Endodermal cell (in vitro differentiated cells): ENCODE results near the gene KIF16B. TPM values are rescaled to one million over a fixed set of nuclear protein-coding genes. Genes with fewer than 3 reads are reported as not detected.

Experiments used
- DNase-seq: peaks from one replicate; pipeline ENCODE4 v3.0.0-alpha.2; 2017
- H3K27ac ChIP-seq: 2 replicates; pipeline ENCODE4 v1.5.1; 2013; ENCODE audit warnings: mild to moderate bottlenecking, low read depth, low read length, moderate library complexity
- H3K27me3 ChIP-seq: 2 replicates; pipeline ENCODE4 v1.6.1; 2013; ENCODE audit warnings: mild to moderate bottlenecking, low read length, moderate library complexity; ENCODE audit not compliant: insufficient read depth, control insufficient read depth, poor library complexity, severe bottlenecking
- H3K36me3 ChIP-seq: 2 replicates; pipeline ENCODE4 v1.7.0; 2013; ENCODE audit warnings: mild to moderate bottlenecking, low read length, moderate library complexity; ENCODE audit not compliant: control insufficient read depth, insufficient read depth
- H3K4me1 ChIP-seq: one replicate; pipeline ENCODE4 v1.7.0; 2013; ENCODE audit warnings: low read length; ENCODE audit not compliant: control insufficient read depth, insufficient read depth
- H3K4me3 ChIP-seq: 2 replicates; pipeline ENCODE4 v1.5.1; 2013; ENCODE audit warnings: mild to moderate bottlenecking, low read length, moderate library complexity
- H3K9ac ChIP-seq: 2 replicates; pipeline ENCODE4 v1.6.1; 2013; ENCODE audit warnings: mild to moderate bottlenecking, low read length, moderate library complexity; ENCODE audit not compliant: poor library complexity, severe bottlenecking; ENCODE audit errors: extremely low read depth
- H3K9me3 ChIP-seq: 2 replicates; pipeline ENCODE4 v1.6.1; 2013; ENCODE audit warnings: mild to moderate bottlenecking, low read length, moderate library complexity; ENCODE audit not compliant: control insufficient read depth
- H3K27ac Mint-ChIP-seq: 2 replicates; pipeline ENCODE4 v1.8.0; 2020; ENCODE audit warnings: mixed read lengths
- H3K27me3 Mint-ChIP-seq: 2 replicates; pipeline ENCODE4 v1.8.0; 2021; ENCODE audit warnings: mild to moderate bottlenecking, mixed read lengths; ENCODE audit not compliant: insufficient read depth
- H3K36me3 Mint-ChIP-seq: 2 replicates; pipeline ENCODE4 v1.8.0; 2020; ENCODE audit warnings: low read depth, mixed read lengths
- H3K4me1 Mint-ChIP-seq: 2 replicates; pipeline ENCODE4 v1.8.0; 2020; ENCODE audit warnings: mixed read lengths
- H3K4me3 Mint-ChIP-seq: 2 replicates; pipeline ENCODE4 v1.8.0; 2020; ENCODE audit warnings: mild to moderate bottlenecking, moderate library complexity, mixed read lengths
- H3K9me3 Mint-ChIP-seq: 2 replicates; pipeline ENCODE4 v1.8.0; 2020; ENCODE audit warnings: mild to moderate bottlenecking, mixed read lengths
- CTCF ChIP-seq: fragments of 200-600 bp; sonication (generic); conservative IDR thresholded peaks from 2 replicates; pipeline ENCODE4 v1.5.0; 2021; ENCODE audit warnings: antibody characterized with exemption, mild to moderate bottlenecking
- WGBS, 2 experiments: methylation state at CpG; one replicate each; pipeline versions ENCODE4 v1.1.5 to v1.1.7; 2013; ENCODE audit warnings: missing lambda C conversion rate in 2 of 2, mixed read lengths in 1 of 2; ENCODE audit not compliant: insufficient coverage in 1 of 2, insufficient read length in 1 of 2; 5-methylcytosine and 5-hydroxymethylcytosine counted together
- total RNA-seq, 2 donors: library from RNA; stranded (reverse); fragmentation: NEBNext Ultra II Directional in 1 of 2; extraction: Animal tissue kit (Norgen Biotek cat#: 25700) in 1 of 2; gene quantifications; 2 replicates in 1 of 2; 3 replicates in 1 of 2; pipeline ENCODE4 v1.2.1, GENCODE V29; 2021

The KIF16B gene
- total RNA-seq, 2 donors from 2014 or later: 17.3 to 18.8 TPM

GRCh38 chr20:16381444-16381843, 191.8 kb downstream of the KIF16B start:
- no peaks in the 10 kb centered on the region for H3K4me1 Mint-ChIP-seq
- peaks cover 38% of the 10 kb centered on the region for H3K36me3 Mint-ChIP-seq
- H3K9ac ChIP-seq: no peak overlapping the region
- WGBS, 2 experiments: 92 to 93% methylated on average over 1 of the region's 2 CpGs
- H3K4me3 ChIP-seq: no peak overlapping the region
- H3K9me3 ChIP-seq: no peaks in the 10 kb centered on the region
- H3K4me3 Mint-ChIP-seq: no peak overlapping the region
- H3K27me3 ChIP-seq: no peaks in the 10 kb centered on the region
- no peaks in the 10 kb centered on the region for H3K27me3 Mint-ChIP-seq
- no peak overlapping the region for H3K27ac Mint-ChIP-seq
- no peaks in the 10 kb centered on the region for H3K4me1 ChIP-seq
- peaks cover 8% of the 10 kb centered on the region for H3K36me3 ChIP-seq
- DNase-seq: no peak
- H3K9me3 Mint-ChIP-seq: no peaks in the 10 kb centered on the region
- no peak overlapping the region for H3K27ac ChIP-seq
- TF ChIP-seq CTCF: no peak

- no peak overlapping the region for H3K27ac ChIP-seq
- no peak overlapping the region for H3K27ac Mint-ChIP-seq
- peaks cover 49% of the 10 kb centered on the region for H3K36me3 Mint-ChIP-seq
- peaks cover 8% of the 10 kb centered on the region for H3K36me3 ChIP-seq
- no peaks in the 10 kb centered on the region for H3K9me3 ChIP-seq
- WGBS, 2 experiments: 94 to 100% methylated on average over 4 to 7 of the region's 7 CpGs
- H3K4me3 ChIP-seq: no peak overlapping the region
- no peak overlapping the region for H3K4me3 Mint-ChIP-seq
- no peaks in the 10 kb centered on the region for H3K27me3 Mint-ChIP-seq
- TF ChIP-seq CTCF: no peak
- H3K27me3 ChIP-seq: no peaks in the 10 kb centered on the region
- peaks cover 11% of the 10 kb centered on the region for H3K4me1 Mint-ChIP-seq
- H3K9me3 Mint-ChIP-seq: no peaks in the 10 kb centered on the region
- no peak for DNase-seq
- H3K9ac ChIP-seq: no peak overlapping the region
- peaks cover 4% of the 10 kb centered on the region for H3K4me1 ChIP-seq
These were observed 194.4 kb downstream of the KIF16B start for GRCh38 chr20:16378712-16379370.

- no peak overlapping the region for H3K9ac ChIP-seq
- no peak overlapping the region for H3K27ac Mint-ChIP-seq
- no peak overlapping the region for H3K27ac ChIP-seq
- H3K4me3 ChIP-seq: no peak overlapping the region
- H3K9me3 Mint-ChIP-seq: no peaks in the 10 kb centered on the region
- no peak for TF ChIP-seq CTCF
- H3K27me3 Mint-ChIP-seq: no peaks in the 10 kb centered on the region
- H3K4me1 Mint-ChIP-seq: peaks cover 11% of the 10 kb centered on the region
- H3K4me3 Mint-ChIP-seq: no peak overlapping the region
- H3K4me1 ChIP-seq: peaks cover 4% of the 10 kb centered on the region
- DNase-seq: no peak
- no peaks in the 10 kb centered on the region for H3K27me3 ChIP-seq
- peaks cover 54% of the 10 kb centered on the region for H3K36me3 Mint-ChIP-seq
- no peaks in the 10 kb centered on the region for H3K9me3 ChIP-seq
- peaks cover 8% of the 10 kb centered on the region for H3K36me3 ChIP-seq
- WGBS, 2 experiments: no CpG with 5 or more reads among the region's 1 CpG
These were observed 195.1 kb downstream of the KIF16B start for GRCh38 chr20:16378122-16378521.
